IMR-90 (cell line): ENCODE data around the gene PDE8B. TPM values are rescaled to one million over a fixed set of nuclear protein-coding genes. Genes with fewer than 3 reads are reported as not detected.

Experiments used
- ATAC-seq: fragments of 200-7000 bp; cut with Tn5 transposase; 2 replicates; pipeline ENCODE4 v1.9.1; 2020; ENCODE audit warnings: low read depth, mild to moderate bottlenecking, moderate library complexity
- BruUV-seq: library from RNA; stranded (reverse); fragments of 400-500 nt; replicated peaks from 2 replicates; lab custom pipeline; 2021; lab: Mats Ljungman, UMichigan
- CTCF ChIA-PET: fragments of 300-600 bp; formaldehyde crosslinking; extraction: SDS; loops from one replicate; lab custom pipeline; 2021; ENCODE audit warnings: antibody characterized with exemption; lab: Yijun Ruan, JAX
- POLR2A ChIA-PET: fragments of 300-600 bp; sonication (Branson Sonifier 250); formaldehyde crosslinking; loops from one replicate; lab custom pipeline; 2022; ENCODE audit warnings: antibody characterized with exemption; ENCODE audit not compliant: unreplicated experiment; lab: Charles Lee
- DNase-seq: peaks from one replicate; pipeline ENCODE4 v3.0.0; 2013
- H2AFZ ChIP-seq: replicated peaks from 2 replicates; pipeline ENCODE3; 2013; ENCODE audit warnings: low read length, mild to moderate bottlenecking; ENCODE audit not compliant: poor library complexity
- H2AK5ac ChIP-seq: 2 replicates; pipeline ENCODE4 v1.6.1; 2013; ENCODE audit warnings: low read depth, low read length, inconsistent platforms
- H2AK9ac ChIP-seq: replicated peaks from 2 replicates; pipeline ENCODE3; 2013; ENCODE audit warnings: mild to moderate bottlenecking, low read depth, low read length, moderate library complexity; ENCODE audit not compliant: poor library complexity
- H2BK120ac ChIP-seq: 2 replicates; pipeline ENCODE4 v1.6.1; 2013; ENCODE audit warnings: low read depth, low read length, inconsistent platforms
- H2BK15ac ChIP-seq: 3 replicates; pipeline ENCODE4 v1.6.1; 2013; ENCODE audit warnings: low read depth, low read length, inconsistent platforms
- H2BK20ac ChIP-seq: 2 replicates; pipeline ENCODE4 v1.6.1; 2013; ENCODE audit warnings: low read depth, mild to moderate bottlenecking, inconsistent platforms, low read length, moderate library complexity
- H2BK5ac ChIP-seq: 2 replicates; pipeline ENCODE4 v1.6.1; 2013; ENCODE audit warnings: mild to moderate bottlenecking, low read depth, low read length, inconsistent platforms; ENCODE audit not compliant: poor library complexity, severe bottlenecking
- H3K14ac ChIP-seq: replicated peaks from 2 replicates; pipeline ENCODE4 v1.6.1; 2013; ENCODE audit warnings: low read depth, low read length, inconsistent platforms
- H3K18ac ChIP-seq: 2 replicates; pipeline ENCODE4 v1.6.1; 2013; ENCODE audit warnings: low read depth, low read length, control low read depth
- H3K23ac ChIP-seq: 2 replicates; pipeline ENCODE4 v1.6.1; 2013; ENCODE audit warnings: low read depth, low read length, inconsistent platforms
- H3K27ac ChIP-seq: 2 replicates; pipeline ENCODE4 v1.5.1; 2013; ENCODE audit warnings: mild to moderate bottlenecking, control low read depth, low read length; ENCODE audit not compliant: insufficient read depth
- H3K27me3 ChIP-seq: 2 replicates; pipeline ENCODE4 v1.6.1; 2013; ENCODE audit warnings: low read length; ENCODE audit not compliant: control insufficient read depth, insufficient read depth
- H3K36me3 ChIP-seq: 2 replicates; pipeline ENCODE4 v1.6.1; 2013; ENCODE audit warnings: low read length, mixed read lengths; ENCODE audit not compliant: control insufficient read depth, insufficient read depth
- H3K4ac ChIP-seq: 2 replicates; pipeline ENCODE4 v1.6.1; 2013; ENCODE audit warnings: low read depth, low read length, inconsistent platforms
- H3K4me1 ChIP-seq: 2 replicates; pipeline ENCODE4 v1.6.1; 2013; ENCODE audit warnings: low read length, mixed read lengths; ENCODE audit not compliant: control insufficient read depth, insufficient read depth
- H3K4me2 ChIP-seq: 2 replicates; pipeline ENCODE4 v1.6.1; 2013; ENCODE audit warnings: low read depth, mild to moderate bottlenecking, control low read depth, low read length, moderate library complexity
- H3K4me3 ChIP-seq: 2 replicates; pipeline ENCODE4 v1.5.1; 2013; ENCODE audit warnings: low read depth, mild to moderate bottlenecking, control low read depth, low read length, moderate library complexity; ENCODE audit not compliant: insufficient read depth
- H3K56ac ChIP-seq: 2 replicates; pipeline ENCODE4 v1.6.1; 2013; ENCODE audit warnings: low read length, inconsistent platforms; ENCODE audit not compliant: insufficient read depth; ENCODE audit errors: extremely low read depth
- H3K79me1 ChIP-seq, 2 experiments: 2 replicates each; pipeline ENCODE4 v1.6.1; 2013; ENCODE audit warnings: low read length in 2 of 2, inconsistent platforms in 1 of 2, low read depth in 1 of 2
- H3K9ac ChIP-seq: 2 replicates; pipeline ENCODE4 v1.6.1; 2013; ENCODE audit warnings: low read depth, low read length, control low read depth
- H3K9me1 ChIP-seq: 2 replicates; pipeline ENCODE4 v1.6.1; 2013; ENCODE audit warnings: low read length, inconsistent platforms; ENCODE audit not compliant: insufficient read depth
- H3K9me3 ChIP-seq: 2 replicates; pipeline ENCODE4 v1.6.1; 2013; ENCODE audit warnings: low read length; ENCODE audit not compliant: control insufficient read depth, insufficient read depth
- H4K20me1 ChIP-seq: 2 replicates; pipeline ENCODE4 v1.6.1; 2013; ENCODE audit warnings: low read length, inconsistent platforms; ENCODE audit not compliant: insufficient read depth
- H4K5ac ChIP-seq: 2 replicates; pipeline ENCODE4 v1.6.1; 2013; ENCODE audit warnings: mild to moderate bottlenecking, low read depth, low read length, control low read depth
- H4K8ac ChIP-seq, 2 experiments: 2 replicates each; pipeline ENCODE4 v1.6.1; 2013; ENCODE audit warnings: low read depth in 2 of 2, low read length in 2 of 2, control low read depth in 1 of 2, inconsistent platforms in 1 of 2
- H4K91ac ChIP-seq: 2 replicates; pipeline ENCODE4 v1.6.1; 2013; ENCODE audit warnings: low read depth, low read length, inconsistent platforms; ENCODE audit not compliant: insufficient read depth
- BHLHE40 ChIP-seq: fragments of 150-350 bp; IDR thresholded peaks from 2 replicates; pipeline ENCODE4 v1.6.1; 2016; ENCODE audit warnings: mild to moderate bottlenecking, low read depth, low read length
- ELK1 ChIP-seq: fragments of 150-350 bp; IDR thresholded peaks from 2 replicates; pipeline ENCODE4 v1.6.1; 2016; ENCODE audit warnings: low read depth, mild to moderate bottlenecking, low read length, moderate library complexity, borderline replicate concordance
- FOS ChIP-seq: fragments of 150-350 bp; IDR thresholded peaks from 2 replicates; pipeline ENCODE4 v1.6.1; 2016; ENCODE audit warnings: low read depth, low read length
- WGBS, 2 experiments: methylation state at CpG; one replicate each; pipeline versions ENCODE4 v1.1.5 to v1.1.7; 2013; ENCODE audit warnings: missing lambda C conversion rate in 2 of 2; ENCODE audit not compliant: insufficient read length in 1 of 2; ENCODE audit errors: extremely low coverage in 2 of 2; 5-methylcytosine and 5-hydroxymethylcytosine counted together
- dilution Hi-C: fragments of 300-500 bp; cut with HindIII; formaldehyde crosslinking; loops from one replicate; pipeline ENCODE4 v1.14.3; 2018; ENCODE audit warnings: low sequenced_read_pairs; ENCODE audit not compliant: unreplicated experiment
- in situ Hi-C: fragments of 300-500 bp; cut with MboI; formaldehyde crosslinking; loops from 3 replicates; pipeline ENCODE4 v1.14.3; 2019; ENCODE audit warnings: low sequenced_read_pairs, inconsistent platforms, mixed read lengths
- intact Hi-C: fragments of 100-400 bp; cut with micrococcal nuclease; formaldehyde crosslinking; loops from 2 replicates; pipeline ENCODE4 v1.10.0; 2022
- polyA plus RNA-seq, 3 experiments: library from polyadenylated mRNA; depleted of rRNA; stranded (reverse); fragments of >200 nt; gene quantifications; 2 replicates each; pipeline ENCODE4 v1.2.3, GENCODE V29; 2012; ENCODE audit warnings: low replicate concordance in 1 of 3
- total RNA-seq: library from RNA; depleted of rRNA; stranded (reverse); fragments of >200 nt; gene quantifications from 2 replicates; pipeline ENCODE4 v1.2.3, GENCODE V29; 2012

PDE8B gene
- total and polyA plus RNA-seq, 2 of the 4 experiments (the other 2 are of a cell fraction): under 0.01 to 0.03 TPM

GRCh38 chr5:77402796-77403195 is 192.3 kb downstream of the PDE8B start:
- H3K27me3 ChIP-seq: peaks cover 11% of the 10 kb centered on the region
- no peak overlapping the region for H2AK5ac ChIP-seq
- H2BK120ac ChIP-seq: no peak overlapping the region
- no peak overlapping the region for H3K18ac ChIP-seq
- peaks cover 6% of the 10 kb centered on the region; the same call in 1 of the 2 replicates for H3K9me1 ChIP-seq
- H3K9ac ChIP-seq: no peak overlapping the region
- WGBS, 2 experiments: no CpG with 5 or more reads among the region's 6 CpGs
- DNase-seq (no peak), ATAC-seq (no peak)
- no peak overlapping the region for H4K91ac ChIP-seq
- in situ Hi-C loops: no loop called here
- TF ChIP-seq FOS: no peak
- no peak for TF ChIP-seq ELK1
- TF ChIP-seq BHLHE40: no peak
- no peak overlapping the region for H3K4me2 ChIP-seq
- H4K8ac ChIP-seq: no peak overlapping the region
- no peaks in the 10 kb centered on the region for H3K9me3 ChIP-seq
- no peak overlapping the region for H4K5ac ChIP-seq
- H3K23ac ChIP-seq: no peak overlapping the region
- no peak overlapping the region for H3K14ac ChIP-seq
- ChIA-PET CTCF (no interaction called here), POLR2A (no interaction called here)
- H3K4me1 ChIP-seq: peaks cover 6% of the 10 kb centered on the region
- H2BK20ac ChIP-seq: no peak overlapping the region
- no peak overlapping the region for H2AK9ac ChIP-seq
- dilution Hi-C loops: no loop called here
- no peaks in the 10 kb centered on the region for H3K79me1 ChIP-seq
- H3K27ac ChIP-seq: no peak overlapping the region
- no peak overlapping the region for H3K56ac ChIP-seq
- no peak overlapping the region for H3K4ac ChIP-seq
- no TSS peak for BruUV-seq
- no peak overlapping the region for H2AFZ ChIP-seq
- no peak overlapping the region for H3K4me3 ChIP-seq
- H3K36me3 ChIP-seq: no peaks in the 10 kb centered on the region
- H2BK15ac ChIP-seq: no peak overlapping the region
- no peaks in the 10 kb centered on the region for H4K20me1 ChIP-seq
- intact Hi-C loops: no loop called here
- H2BK5ac ChIP-seq: no peak overlapping the region
